K562 (cell line): ENCODE data around the gene DUSP28. TPM values are rescaled to one million over a fixed set of nuclear protein-coding genes. Genes with fewer than 3 reads are reported as not detected.
A peak's percentile ranks its signal among the peaks of the same experiment; 100 is the strongest.

Source experiments
- BCOR ChIP-seq: fragments of 450-650 bp; IDR thresholded peaks from 2 replicates; pipeline ENCODE4 v1.6.1; 2016
- BDP1 ChIP-seq: IDR thresholded peaks from 3 replicates; pipeline ENCODE4 v1.6.1; 2011; ENCODE audit not compliant: insufficient read length, insufficient read depth
- BRD9 ChIP-seq: fragments of 450-650 bp; IDR thresholded peaks from 2 replicates; pipeline ENCODE4 v1.6.1; 2018; ENCODE audit warnings: low read depth; ENCODE audit not compliant: partially characterized antibody
- CEBPB ChIP-seq: fragments of 450-650 bp; IDR thresholded peaks from 2 replicates; pipeline ENCODE4 v1.6.1; 2016; ENCODE audit warnings: missing genetic modification characterization, missing compliant biosample characterization
- CREB3 ChIP-seq: fragments of 450-650 bp; conservative IDR thresholded peaks from 2 replicates; pipeline ENCODE4 v1.6.1; 2016; ENCODE audit warnings: missing genetic modification characterization, low read depth, mild to moderate bottlenecking, missing compliant biosample characterization, moderate library complexity
- CREM ChIP-seq: IDR thresholded peaks from 2 replicates; pipeline ENCODE4 v1.6.1; 2014; ENCODE audit warnings: antibody characterized with exemption, low read depth
- ESRRB ChIP-seq: fragments of 250-450 bp; sonication (Bioruptor Pico); IDR thresholded peaks from 2 replicates; pipeline ENCODE4 v1.5.0; 2020; ENCODE audit warnings: mild to moderate bottlenecking, moderate library complexity, borderline replicate concordance
- GTF2F1 ChIP-seq: IDR thresholded peaks from 2 replicates; pipeline ENCODE4 v1.6.1; 2011; ENCODE audit warnings: low read depth, low read length, improper control_type of control experiment
- HDAC1 ChIP-seq, 2 experiments: fragments of 450-650 bp; IDR thresholded peaks; 2 replicates each; pipeline ENCODE4 v1.6.1; 2016 to 2017; ENCODE audit warnings: inconsistent platforms in 1 of 2, mild to moderate bottlenecking in 1 of 2, moderate library complexity in 1 of 2
- HNRNPK ChIP-seq: fragments of 200-400 bp; formaldehyde crosslinking; IDR thresholded peaks from one replicate; pipeline ENCODE4 v1.6.1; 2018; ENCODE audit warnings: mild to moderate bottlenecking, low read depth, low read length; ENCODE audit not compliant: poor library complexity, severe bottlenecking
- IRF1 ChIP-seq: sonication (generic); formaldehyde crosslinking; IDR thresholded peaks from 2 replicates; pipeline ENCODE4 v1.8.0; 2022; ENCODE audit warnings: missing genetic modification reagents, mild to moderate bottlenecking, borderline replicate concordance
- PCBP1 ChIP-seq: fragments of 200-400 bp; formaldehyde crosslinking; IDR thresholded peaks from 2 replicates; pipeline ENCODE4 v1.6.1; 2018; ENCODE audit warnings: mild to moderate bottlenecking, low read depth, low read length; ENCODE audit not compliant: poor library complexity, severe bottlenecking
- RBM14 ChIP-seq: fragments of 200-400 bp; formaldehyde crosslinking; IDR thresholded peaks from 2 replicates; pipeline ENCODE4 v1.6.1; 2018; ENCODE audit warnings: low read depth, mild to moderate bottlenecking, low read length, moderate library complexity, borderline replicate concordance; ENCODE audit not compliant: insufficient read depth
- SMAD1 ChIP-seq: fragments of 150-350 bp; IDR thresholded peaks from 2 replicates; pipeline ENCODE4 v1.6.1; 2014; ENCODE audit warnings: low read length, low read depth; ENCODE audit not compliant: partially characterized antibody
- SRSF3 ChIP-seq: fragments of 200-400 bp; formaldehyde crosslinking; IDR thresholded peaks from 2 replicates; pipeline ENCODE4 v1.6.1; 2016; ENCODE audit warnings: mild to moderate bottlenecking, low read length, moderate library complexity; ENCODE audit not compliant: insufficient read depth
- TAF7 ChIP-seq: fragments of 450-650 bp; IDR thresholded peaks from 2 replicates; pipeline ENCODE4 v1.6.1; 2016; ENCODE audit warnings: missing genetic modification characterization, missing compliant biosample characterization
- TBP ChIP-seq: optimal IDR thresholded peaks from 2 replicates; pipeline ENCODE3; 2011; ENCODE audit warnings: low read depth, low read length, improper control_type of control experiment
- TFAP4 ChIP-seq: sonication (generic); formaldehyde crosslinking; IDR thresholded peaks from 2 replicates; pipeline ENCODE4 v1.8.0; 2022; ENCODE audit warnings: missing genetic modification reagents, mild to moderate bottlenecking, moderate library complexity, borderline replicate concordance
- TGIF2 ChIP-seq: sonication (generic); formaldehyde crosslinking; IDR thresholded peaks from 2 replicates; pipeline ENCODE4 v1.8.1; 2022; ENCODE audit warnings: mild to moderate bottlenecking, missing genetic modification reagents, moderate library complexity
- ZNF175 ChIP-seq: fragments of 200-800 bp; sonication (Bioruptor generic); IDR thresholded peaks from 2 replicates; pipeline ENCODE4 v1.6.1; 2016; ENCODE audit warnings: low read depth, mild to moderate bottlenecking, missing genetic modification characterization, missing compliant biosample characterization
- ZNF3 ChIP-seq: fragments of 250-450 bp; sonication (Bioruptor Pico); IDR thresholded peaks from 2 replicates; pipeline ENCODE4 v1.5.0; 2021; ENCODE audit warnings: mild to moderate bottlenecking, moderate library complexity
- ZNF316 ChIP-seq: fragments of 450-650 bp; IDR thresholded peaks from 2 replicates; pipeline ENCODE4 v1.6.1; 2016
- ZNF507 ChIP-seq: conservative IDR thresholded peaks from 2 replicates; pipeline ENCODE4 v1.6.1; 2017; ENCODE audit warnings: missing genetic modification characterization, missing compliant biosample characterization
- ZNF707 ChIP-seq: fragments of 250-450 bp; sonication (Bioruptor Pico); conservative IDR thresholded peaks from 2 replicates; pipeline ENCODE4 v1.8.0; 2022; ENCODE audit warnings: inconsistent platforms, mild to moderate bottlenecking, moderate library complexity
- polyA plus RNA-seq, 8 experiments: library from polyadenylated mRNA; depleted of rRNA in 4 of 8; stranded (reverse) in 5 of 8; unstranded in 3 of 8; fragments of >200 nt; fragmentation: Nextera tagmentation in 2 of 8; fragmentation: Illumina TruSeq in 1 of 8; extraction: Ambion mirVana in 2 of 8; extraction: Trizol in 1 of 8; gene quantifications; 2 replicates each; pipeline versions ENCODE4 v1.2.1 to v1.2.3, GENCODE V29; 2011 to 2014; ENCODE audit warnings: inconsistent platforms in 1 of 8, missing spikeins in 1 of 8
- total RNA-seq, 7 experiments: library from RNA; depleted of rRNA in 6 of 7; stranded (reverse); fragments of >200 nt in 6 of 7; fragmentation: Illumina TruSeq in 2 of 7; extraction: Trizol in 2 of 7; gene quantifications; 2 replicates each; pipeline versions ENCODE4 v1.2.1 to v1.2.3, GENCODE V29; 2011 to 2021; ENCODE audit warnings: low replicate concordance in 1 of 7
- TF ChIP-seq, protein P1 (sequence below): fragments of 250-450 bp; sonication (Bioruptor Pico); IDR thresholded peaks from 2 replicates; pipeline ENCODE4 v1.5.0; 2021

DUSP28 gene
- total and polyA plus RNA-seq, 9 of the 15 experiments (the other 6 are each of a cell fraction or from before 2014, with no cell fraction given), result 2.8 to 8.1 (median 4.2) TPM

DNA sequence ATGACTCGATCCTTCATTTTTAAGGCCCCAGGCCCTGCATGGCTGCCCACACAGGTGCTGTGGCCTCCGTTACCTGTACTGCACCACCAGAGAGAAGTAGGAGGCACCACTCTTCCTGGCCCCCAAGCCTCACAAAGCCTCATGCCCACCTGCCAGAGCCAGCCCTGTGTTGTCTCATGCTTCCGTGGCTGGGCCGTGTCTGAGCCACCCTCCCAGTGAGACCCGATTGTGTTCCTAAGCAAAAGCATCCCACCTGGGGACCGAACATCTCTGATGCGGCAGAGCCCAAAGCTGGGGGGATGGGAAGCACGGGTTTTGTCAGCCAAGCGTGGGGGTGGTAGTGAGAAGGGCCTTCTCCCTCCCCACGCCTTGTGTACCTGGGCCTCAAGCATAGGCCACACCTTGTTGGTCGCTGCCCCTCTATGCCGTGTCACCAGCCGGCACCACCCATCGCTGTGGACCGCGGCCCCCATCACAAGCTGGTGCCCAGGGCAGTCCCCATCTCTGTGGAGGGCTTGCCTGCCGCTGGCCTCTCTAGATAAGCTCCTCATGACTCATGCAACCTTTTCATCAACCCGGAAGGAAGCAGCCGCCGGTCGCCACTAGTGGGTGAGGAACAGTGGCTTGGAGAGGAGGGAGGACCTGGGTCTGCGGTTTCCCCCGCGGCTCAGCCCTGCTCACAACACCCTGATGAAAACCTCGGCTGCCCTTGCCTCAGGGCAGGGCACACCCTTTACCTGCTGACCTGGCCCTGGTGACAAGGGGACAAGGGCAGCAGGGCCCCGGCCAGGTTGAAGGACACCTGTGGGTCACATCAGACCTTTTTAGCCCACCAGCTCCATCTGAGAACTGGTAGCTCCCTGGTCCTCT is 5.4 kb downstream of the DUSP28 start (continued):
- TF ChIP-seq RBM14, result no peak
- no peak for TF ChIP-seq TAF7 (tag)
- no peak for TF ChIP-seq BDP1
- peak; percentile 42 for TF ChIP-seq BRD9
- TF ChIP-seq CEBPB (tag), result no peak
- peak; percentile 47 for TF ChIP-seq CREM
- TF ChIP-seq HNRNPK, result no peak
- TF ChIP-seq ZNF707 (CRISPR knock-in tag), result no peak
- no peak for TF ChIP-seq GTF2F1
- TF ChIP-seq, protein P1, sequence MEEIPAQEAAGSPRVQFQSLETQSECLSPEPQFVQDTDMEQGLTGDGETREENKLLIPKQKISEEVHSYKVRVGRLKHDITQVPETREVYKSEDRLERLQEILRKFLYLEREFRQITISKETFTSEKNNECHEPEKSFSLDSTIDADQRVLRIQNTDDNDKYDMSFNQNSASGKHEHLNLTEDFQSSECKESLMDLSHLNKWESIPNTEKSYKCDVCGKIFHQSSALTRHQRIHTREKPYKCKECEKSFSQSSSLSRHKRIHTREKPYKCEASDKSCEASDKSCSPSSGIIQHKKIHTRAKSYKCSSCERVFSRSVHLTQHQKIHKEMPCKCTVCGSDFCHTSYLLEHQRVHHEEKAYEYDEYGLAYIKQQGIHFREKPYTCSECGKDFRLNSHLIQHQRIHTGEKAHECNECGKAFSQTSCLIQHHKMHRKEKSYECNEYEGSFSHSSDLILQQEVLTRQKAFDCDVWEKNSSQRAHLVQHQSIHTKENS (CRISPR knock-in tag), result no peak
- no peak for TF ChIP-seq ZNF175 (CRISPR knock-in tag)
- TF ChIP-seq ZNF507, result no peak
- TF ChIP-seq ZNF3 (CRISPR knock-in tag), result no peak
- peak; percentile 60 for TF ChIP-seq PCBP1
- no peak; the same call in 1 of the 2 replicates for TF ChIP-seq BCOR
- TF ChIP-seq SMAD1, result no peak
- no peak for TF ChIP-seq ESRRB (CRISPR knock-in tag)
- TF ChIP-seq SRSF3, result no peak
- no peak for TF ChIP-seq CREB3 (tag)
- TF ChIP-seq IRF1 (CRISPR knock-in tag), result no peak
- TF ChIP-seq TBP, result peak; percentile 59
- peak in 1 of 2 experiments; percentile 70; a peak in 1 of 4 replicates for TF ChIP-seq HDAC1 (IDR thresholded peaks at IDR 0.05)
- no peak for TF ChIP-seq TGIF2
- peak; percentile 74; the same call in 1 of the 2 replicates for TF ChIP-seq TFAP4 (CRISPR knock-in tag)
- TF ChIP-seq ZNF316, result no peak; the same call in 1 of the 2 replicates
